OCI-LY7 (cell line): ENCODE data around the gene SPATA32. TPM values are rescaled to one million over a fixed set of nuclear protein-coding genes. Genes with fewer than 3 reads are reported as not detected.
A peak's percentile ranks its signal among the peaks of the same experiment; 100 is the strongest.

Experiments
- BruUV-seq: library from RNA; stranded (reverse); fragments of 400-500 nt; replicated peaks from 2 replicates; lab custom pipeline; 2021; lab: Mats Ljungman, UMichigan
- CTCF ChIA-PET: fragments of 300-600 bp; sonication (Branson Sonifier 250); formaldehyde crosslinking; loops from one replicate; lab custom pipeline; 2022; ENCODE audit warnings: antibody characterized with exemption; ENCODE audit not compliant: unreplicated experiment; lab: Charles Lee
- POLR2A ChIA-PET: fragments of 300-600 bp; sonication (Branson Sonifier 250); formaldehyde crosslinking; loops from one replicate; lab custom pipeline; 2022; ENCODE audit warnings: antibody characterized with exemption; lab: Charles Lee
- DNase-seq: peaks from one replicate; pipeline ENCODE4 v3.0.0-alpha.2; 2015; ENCODE audit warnings: low spot score
- H2AFZ ChIP-seq: fragments of 200-600 bp; sonication (generic), shearing (Covaris generic); 2 replicates; pipeline ENCODE4 v1.6.1; 2014; ENCODE audit warnings: mild to moderate bottlenecking, antibody characterized with exemption, low read length, moderate library complexity
- H3K27ac ChIP-seq: fragments of 200-600 bp; sonication (generic); 2 replicates; pipeline ENCODE4 v1.5.1; 2014; ENCODE audit warnings: mixed run types, low read depth, mild to moderate bottlenecking, moderate library complexity, low read length, inconsistent platforms; ENCODE audit not compliant: poor library complexity, severe bottlenecking
- H3K36me3 ChIP-seq: fragments of 200-600 bp; sonication (generic); 2 replicates; pipeline ENCODE4 v1.6.1; 2014; ENCODE audit warnings: mild to moderate bottlenecking, antibody characterized with exemption, low read length, moderate library complexity, mixed read lengths; ENCODE audit not compliant: insufficient read depth
- H3K4me1 ChIP-seq: fragments of 200-600 bp; sonication (generic); 2 replicates; pipeline ENCODE4 v1.5.1; 2014; ENCODE audit warnings: mild to moderate bottlenecking, low read length; ENCODE audit not compliant: insufficient read depth, poor library complexity, severe bottlenecking
- H3K4me2 ChIP-seq: fragments of 200-600 bp; sonication (generic); 2 replicates; pipeline ENCODE4 v1.6.1; 2014; ENCODE audit warnings: mild to moderate bottlenecking, low read length
- H3K4me3 ChIP-seq: fragments of 200-600 bp; sonication (generic); 2 replicates; pipeline ENCODE4 v1.5.1; 2014; ENCODE audit warnings: mild to moderate bottlenecking, low read depth, low read length; ENCODE audit not compliant: poor library complexity, severe bottlenecking
- H3K79me2 ChIP-seq: fragments of 200-600 bp; sonication (generic); 2 replicates; pipeline ENCODE4 v1.6.1; 2016; ENCODE audit warnings: low read depth, mild to moderate bottlenecking, low read length, moderate library complexity, mixed read lengths; ENCODE audit not compliant: insufficient read depth
- H3K9me2 ChIP-seq: fragments of 200-600 bp; sonication (generic); 2 replicates; pipeline ENCODE4 v1.6.1; 2016; ENCODE audit warnings: mild to moderate bottlenecking, low read length, mixed read lengths; ENCODE audit not compliant: insufficient read depth
- H3K9me3 ChIP-seq: fragments of 200-600 bp; sonication (generic); 2 replicates; pipeline ENCODE4 v1.6.1; 2014; ENCODE audit warnings: mild to moderate bottlenecking, mixed run types, low read length, mixed read lengths
- H4K20me1 ChIP-seq: fragments of 200-600 bp; sonication (generic); 2 replicates; pipeline ENCODE4 v1.6.1; 2014; ENCODE audit warnings: mild to moderate bottlenecking, antibody characterized with exemption, low read length, moderate library complexity, mixed read lengths; ENCODE audit not compliant: insufficient read depth
- EZH2phosphoT487 ChIP-seq: fragments of 200-600 bp; sonication (generic); IDR thresholded peaks from 2 replicates; pipeline ENCODE4 v1.6.1; 2018; ENCODE audit warnings: low read depth, borderline replicate concordance, mild to moderate bottlenecking, mixed run types, antibody characterized with exemption, low read length, moderate library complexity, mixed read lengths
- intact Hi-C: fragments of 100-400 bp; cut with micrococcal nuclease; formaldehyde crosslinking; loops from one replicate; pipeline ENCODE4 v1.10.0; 2022; ENCODE audit not compliant: unreplicated experiment
- total RNA-seq, 2 experiments: library from RNA; depleted of rRNA in 1 of 2; stranded (reverse); fragments of >200 nt in 1 of 2; shearing (Covaris generic) in 1 of 2; gene quantifications; 2 replicates each; pipeline ENCODE4 v1.2.3, GENCODE V29; 2014 to 2022
- TF ChIP-seq, protein P1 (sequence below): fragments of 200-600 bp; sonication (generic); conservative IDR thresholded peaks from 2 replicates; pipeline ENCODE4 v1.5.1; 2014; ENCODE audit warnings: mild to moderate bottlenecking, antibody characterized with exemption, low read length, moderate library complexity, mixed read lengths

SPATA32 gene
- total RNA-seq, 2 experiments from 2014 or later = not detected

DNA sequence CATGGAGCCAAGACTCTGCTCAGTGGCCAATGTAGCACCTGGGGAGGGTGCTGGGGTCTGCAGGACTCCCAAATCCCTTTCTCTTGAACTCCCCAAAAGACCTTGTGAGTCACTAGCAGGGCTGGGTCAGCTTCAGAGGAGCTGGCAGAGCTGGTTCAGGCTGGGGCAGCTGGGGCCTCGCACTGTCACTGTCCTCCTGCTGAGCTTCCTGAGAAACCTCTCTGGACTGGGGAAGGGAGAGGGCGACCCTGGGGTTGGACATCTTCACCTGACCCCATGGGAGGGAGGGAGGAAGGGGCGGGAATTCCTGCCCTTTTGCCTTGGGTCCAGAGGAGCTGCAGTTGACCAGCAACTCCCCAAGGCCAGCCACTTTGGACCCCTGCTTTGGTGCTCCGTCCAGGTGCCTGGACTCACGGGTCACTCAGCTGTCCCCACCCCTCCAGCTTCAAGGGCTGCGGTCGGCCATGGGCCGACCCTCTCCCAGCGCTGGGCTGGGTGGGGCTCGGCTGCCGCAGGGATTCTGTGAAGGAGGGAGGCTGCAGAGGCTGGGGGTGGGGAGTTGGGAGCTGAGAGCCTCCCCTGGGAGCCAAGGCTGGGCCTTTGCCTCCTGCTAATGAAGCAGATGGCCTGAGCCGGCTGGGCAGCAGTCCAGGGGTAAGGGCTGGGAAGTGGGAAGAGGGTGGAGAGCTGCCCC lies 31.0 kb downstream of the SPATA32 start:
- peaks cover 38% of the 10 kb centered on the region; the same call in 1 of the 2 replicates for H3K79me2 ChIP-seq
- BruUV-seq = no TSS peak
- no peaks in the 10 kb centered on the region; the same call in 1 of the 2 replicates for H4K20me1 ChIP-seq

DNA sequence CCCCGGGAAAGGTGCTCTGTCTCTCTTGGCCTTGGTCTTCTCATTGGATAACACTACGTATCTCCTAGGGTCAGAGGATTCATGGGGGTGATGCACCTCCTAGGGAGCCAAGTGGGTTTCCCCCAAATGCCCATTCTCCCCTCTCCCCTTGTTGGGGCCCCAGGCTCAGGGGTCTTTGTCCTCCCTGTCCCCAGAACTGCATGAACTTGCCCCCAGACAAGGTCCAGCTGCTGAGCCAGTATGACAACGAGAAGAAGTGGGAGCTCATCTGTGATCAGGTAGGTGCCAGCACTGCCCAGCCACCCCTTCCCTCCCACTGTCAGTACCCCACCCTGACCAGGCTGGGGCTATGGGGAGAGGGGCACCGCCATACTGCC lies 31.5 kb downstream of the SPATA32 start:
- Histone ChIP-seq H4K20me1 (no peaks in the 10 kb centered on the region; the same call in 1 of the 2 replicates), H3K4me1 (peaks cover 68% of the 10 kb centered on the region), H3K9me3 (no peaks in the 10 kb centered on the region), H3K79me2 (peaks cover 43% of the 10 kb centered on the region; the same call in 1 of the 2 replicates), H3K4me3 (no peak overlapping the region), H3K9me2 (no peaks in the 10 kb centered on the region), H2AFZ (no peak overlapping the region), H3K36me3 (peaks cover 10% of the 10 kb centered on the region), H3K4me2 (no peak overlapping the region), H3K27ac (peak overlapping the region; percentile 97)
- CTCF ChIA-PET = interaction anchor here (1.3 kb wide), 1 partner anchor 81 kb away, joined by 5 read pairs; no protein-coding TSS in a partner anchor
- no TSS peak for BruUV-seq
- intact Hi-C loops = no loop called here
- TF ChIP-seq EZH2phosphoT487 = no peak
- TF ChIP-seq, protein P1, sequence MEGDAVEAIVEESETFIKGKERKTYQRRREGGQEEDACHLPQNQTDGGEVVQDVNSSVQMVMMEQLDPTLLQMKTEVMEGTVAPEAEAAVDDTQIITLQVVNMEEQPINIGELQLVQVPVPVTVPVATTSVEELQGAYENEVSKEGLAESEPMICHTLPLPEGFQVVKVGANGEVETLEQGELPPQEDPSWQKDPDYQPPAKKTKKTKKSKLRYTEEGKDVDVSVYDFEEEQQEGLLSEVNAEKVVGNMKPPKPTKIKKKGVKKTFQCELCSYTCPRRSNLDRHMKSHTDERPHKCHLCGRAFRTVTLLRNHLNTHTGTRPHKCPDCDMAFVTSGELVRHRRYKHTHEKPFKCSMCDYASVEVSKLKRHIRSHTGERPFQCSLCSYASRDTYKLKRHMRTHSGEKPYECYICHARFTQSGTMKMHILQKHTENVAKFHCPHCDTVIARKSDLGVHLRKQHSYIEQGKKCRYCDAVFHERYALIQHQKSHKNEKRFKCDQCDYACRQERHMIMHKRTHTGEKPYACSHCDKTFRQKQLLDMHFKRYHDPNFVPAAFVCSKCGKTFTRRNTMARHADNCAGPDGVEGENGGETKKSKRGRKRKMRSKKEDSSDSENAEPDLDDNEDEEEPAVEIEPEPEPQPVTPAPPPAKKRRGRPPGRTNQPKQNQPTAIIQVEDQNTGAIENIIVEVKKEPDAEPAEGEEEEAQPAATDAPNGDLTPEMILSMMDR = no peak
- DNase-seq = no peak
- POLR2A ChIA-PET = interaction anchor here (0.5 kb wide), 1 partner anchor 76 kb away, joined by 3 read pairs; no protein-coding TSS in a partner anchor

More for the DNA sequence above, 31.0 kb downstream of the SPATA32 start:
- Histone ChIP-seq H3K9me2 (no peaks in the 10 kb centered on the region), H3K4me3 (no peak overlapping the region), H3K27ac (peak overlapping the region; percentile 19), H3K4me1 (peaks cover 65% of the 10 kb centered on the region), H3K36me3 (peaks cover 12% of the 10 kb centered on the region), H3K4me2 (peak overlapping the region; percentile 20; the same call in 1 of the 2 replicates), H3K9me3 (no peaks in the 10 kb centered on the region), H2AFZ (no peak overlapping the region)
- DNase-seq = no peak
- ChIA-PET CTCF (interaction anchor here (0.7 to 1.3 kb wide), 3 partner anchors 10 to 96 kb away, joined by 3 to 5 read pairs (median 3); no protein-coding TSS in a partner anchor), POLR2A (interaction anchor here (0.5 to 1.6 kb wide), 2 partner anchors 8 to 76 kb away, joined by 3 read pairs; no protein-coding TSS in a partner anchor)
- no peak for TF ChIP-seq EZH2phosphoT487
- TF ChIP-seq, protein P1 = no peak
- intact Hi-C loops = no loop called here
